NCI-H2171 treated with DMSO at 0.1 percent for 48 hours (cell line): Measurements from ENCODE around the gene ESRRA.
A peak's percentile ranks its signal among the peaks of the same experiment; 100 is the strongest.
"Not testable (repeated sequence)": the region's sequence is repeated elsewhere in the genome, so short reads cannot be mapped to it uniquely, and the experiment has no call there.

ENCODE experiments used
- DNase-seq: peaks from one replicate; lab custom pipeline; 2025; lab: John Stamatoyannopoulos, UW

ESRRA gene

GRCh38 chr11:64292460-64293254 lies 12.7 kb upstream of the ESRRA start:
- no peak for DNase-seq

GRCh38 chr11:64294774-64295173 lies 10.6 kb upstream of the ESRRA start:
- no peak for DNase-seq

DNA sequence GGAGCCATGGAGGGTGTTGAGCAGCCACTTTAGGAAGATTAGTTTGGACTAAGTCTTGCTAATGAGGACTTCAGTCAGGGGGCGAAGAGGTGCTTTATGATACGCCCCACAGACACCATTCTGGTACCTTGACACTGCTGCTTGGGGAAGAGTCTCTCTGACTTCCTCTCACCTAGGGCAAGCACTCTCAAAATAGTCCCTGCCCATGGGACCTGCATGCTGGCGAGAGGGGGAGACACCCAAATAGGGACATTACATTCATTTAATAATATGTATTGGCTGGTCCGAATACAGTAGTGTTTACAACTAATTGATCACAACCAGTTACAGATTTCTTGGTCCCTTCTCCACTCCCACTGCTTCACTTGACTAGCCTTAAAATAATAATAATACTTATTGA lies 9.6 kb upstream of the ESRRA start:
- DNase-seq: no peak

- no peak for DNase-seq
These were observed 9.1 kb upstream of the ESRRA start for GRCh38 chr11:64296236-64296635.

GRCh38 chr11:64296830-64297698 lies 8.3 kb upstream of the ESRRA start:
- no peak for DNase-seq

DNA sequence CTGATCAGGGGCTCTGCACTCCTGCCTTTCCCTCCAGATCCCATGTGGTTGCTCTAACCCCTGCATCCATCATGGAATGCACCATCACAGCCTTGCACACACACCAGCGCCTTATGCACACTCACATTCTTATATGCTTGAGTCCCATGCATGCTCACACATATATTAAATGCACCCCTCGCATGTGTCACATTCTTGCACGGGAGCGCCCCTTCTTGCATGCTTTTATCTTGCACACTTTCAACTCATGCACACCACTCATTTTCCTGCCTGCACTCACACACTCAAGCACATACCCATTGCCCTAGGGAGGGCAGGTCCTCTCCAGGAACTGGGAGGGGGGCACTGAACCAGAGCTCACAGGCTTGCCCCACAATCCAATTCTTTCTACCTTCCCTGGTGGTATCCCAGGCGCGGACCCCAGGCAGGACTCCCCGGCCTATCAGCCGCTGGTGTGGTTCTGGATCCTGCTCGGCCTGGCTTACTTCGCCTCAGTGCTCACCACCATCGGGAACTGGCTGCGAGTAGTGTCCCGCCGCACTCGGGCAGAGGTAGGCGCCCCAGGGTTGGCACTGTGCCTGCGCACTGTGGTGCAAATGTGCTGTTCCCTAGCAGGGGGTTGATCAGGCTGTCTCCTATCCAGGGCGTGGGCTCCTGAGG lies 7.5 kb upstream of the ESRRA start:
- DNase-seq: no peak

- no peak for DNase-seq
These were observed 6.1 kb upstream of the ESRRA start for GRCh38 chr11:64298966-64299846.

- DNase-seq: no peak
These were observed 5.3 kb upstream of the ESRRA start, which contains the start of gene CATSPERZ for GRCh38 chr11:64299847-64300648. CATSPERZ (plus strand) TSS chr11:64300358; CDS start chr11:64300411, 53 bp downstream.

DNA sequence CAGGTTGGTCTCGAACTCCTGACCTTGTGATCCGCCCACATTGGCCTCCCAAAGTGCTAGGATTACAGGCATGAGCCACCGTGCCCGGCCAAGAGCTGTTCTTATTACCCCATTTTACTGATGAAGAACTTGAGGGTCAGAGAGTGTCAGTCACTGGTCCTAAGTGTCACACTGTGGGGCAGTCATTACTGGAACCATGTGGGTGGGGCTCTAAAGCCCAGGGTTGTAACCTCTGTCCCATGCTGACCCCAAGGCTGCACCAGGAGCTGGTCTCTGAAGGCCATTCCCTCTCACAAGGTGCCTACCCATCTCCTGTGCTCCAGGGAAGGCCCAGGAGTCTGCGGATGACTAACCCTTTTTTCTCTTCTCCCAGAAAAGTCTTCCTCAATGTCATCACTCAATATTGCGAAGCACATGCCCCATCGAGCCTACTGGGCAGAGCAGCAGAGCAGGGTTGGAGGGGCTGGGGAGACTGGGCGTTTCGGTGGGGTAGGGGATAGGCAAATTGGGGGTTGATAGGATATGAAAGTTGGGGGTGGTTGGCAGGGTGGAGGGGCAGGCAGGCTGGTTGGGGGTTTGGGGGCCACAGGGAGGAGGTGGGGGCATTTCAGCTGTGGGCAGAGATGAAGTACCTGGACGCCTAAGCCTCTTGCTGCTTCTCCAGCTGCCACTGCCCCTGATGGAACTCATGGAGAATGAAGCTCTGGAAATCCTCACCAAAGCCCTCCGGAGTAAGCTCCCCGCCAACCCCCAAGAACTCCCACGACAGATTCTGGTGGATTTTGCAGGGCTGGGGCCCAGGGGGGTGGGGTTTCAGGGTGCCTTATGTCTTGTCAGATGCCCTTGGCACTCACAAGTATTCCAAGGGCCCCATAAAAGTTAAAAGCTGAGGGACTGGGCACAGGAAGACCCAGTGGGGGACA lies 2.0 kb upstream of the ESRRA start:
- DNase-seq: no peak

- no peak for DNase-seq
These were observed 1.4 kb upstream of the ESRRA start for GRCh38 chr11:64304032-64304315.

- peak; percentile 85 for DNase-seq
These were observed 830 bp upstream of the ESRRA start for GRCh38 chr11:64304316-64305072.

DNA sequence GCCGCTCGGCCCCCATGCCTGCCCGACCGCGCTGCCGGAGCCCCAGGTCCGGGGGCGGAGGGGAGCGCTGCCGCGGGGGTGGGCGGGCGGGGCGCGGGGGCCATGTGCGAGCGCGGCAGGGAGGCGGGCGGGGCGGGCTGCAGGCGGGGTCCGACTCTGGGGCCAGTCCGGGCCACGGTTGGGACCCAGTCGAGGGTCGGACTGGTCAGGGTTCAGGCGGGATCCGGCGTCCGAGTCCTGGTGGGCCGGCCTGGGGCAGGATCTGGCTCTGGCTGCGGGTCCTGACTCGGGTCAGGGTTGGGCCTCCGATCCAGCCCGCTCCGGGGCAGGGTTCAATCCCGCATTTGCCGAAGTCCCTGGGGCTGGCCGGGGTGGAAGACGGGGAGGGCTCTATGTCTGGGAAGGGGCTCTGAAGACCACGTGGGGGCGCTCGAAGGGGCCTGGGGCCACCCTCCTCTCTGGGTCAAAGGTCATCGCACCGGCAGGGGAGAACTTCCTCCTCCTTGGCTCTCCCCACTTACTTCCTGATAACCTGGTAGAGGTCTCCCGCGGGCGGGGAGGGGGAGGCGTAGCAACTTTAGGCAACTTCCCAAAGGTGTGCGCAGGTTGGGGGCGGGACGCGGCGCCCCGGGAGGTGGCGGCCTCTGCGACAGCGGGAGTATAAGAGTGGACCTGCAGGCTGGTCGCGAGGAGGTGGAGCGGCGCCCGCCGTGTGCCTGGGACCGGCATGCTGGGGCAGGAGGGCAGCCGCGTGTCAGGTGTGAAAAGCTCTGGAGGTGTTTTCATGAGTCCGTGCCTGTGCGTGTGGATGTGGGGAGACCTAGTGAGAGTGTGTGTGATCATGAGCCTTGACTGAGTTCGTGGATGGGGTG lies 603 bp downstream of the ESRRA start:
- DNase-seq: peak; percentile 60

GRCh38 chr11:64306563-64306875 lies 1.2 kb downstream of the ESRRA start:
- no peak for DNase-seq

GRCh38 chr11:64306876-64307622 lies 1.7 kb downstream of the ESRRA start:
- no peak for DNase-seq

GRCh38 chr11:64307795-64308194 lies 2.5 kb downstream of the ESRRA start:
- DNase-seq: not testable (repeated sequence)

GRCh38 chr11:64312947-64313346 lies 7.6 kb downstream of the ESRRA start:
- no peak for DNase-seq

- DNase-seq: no peak
These were observed 8.3 kb downstream of the ESRRA start for GRCh38 chr11:64313491-64314145.
